Measurements from ENCODE around the gene EIPR1.

DNA sequence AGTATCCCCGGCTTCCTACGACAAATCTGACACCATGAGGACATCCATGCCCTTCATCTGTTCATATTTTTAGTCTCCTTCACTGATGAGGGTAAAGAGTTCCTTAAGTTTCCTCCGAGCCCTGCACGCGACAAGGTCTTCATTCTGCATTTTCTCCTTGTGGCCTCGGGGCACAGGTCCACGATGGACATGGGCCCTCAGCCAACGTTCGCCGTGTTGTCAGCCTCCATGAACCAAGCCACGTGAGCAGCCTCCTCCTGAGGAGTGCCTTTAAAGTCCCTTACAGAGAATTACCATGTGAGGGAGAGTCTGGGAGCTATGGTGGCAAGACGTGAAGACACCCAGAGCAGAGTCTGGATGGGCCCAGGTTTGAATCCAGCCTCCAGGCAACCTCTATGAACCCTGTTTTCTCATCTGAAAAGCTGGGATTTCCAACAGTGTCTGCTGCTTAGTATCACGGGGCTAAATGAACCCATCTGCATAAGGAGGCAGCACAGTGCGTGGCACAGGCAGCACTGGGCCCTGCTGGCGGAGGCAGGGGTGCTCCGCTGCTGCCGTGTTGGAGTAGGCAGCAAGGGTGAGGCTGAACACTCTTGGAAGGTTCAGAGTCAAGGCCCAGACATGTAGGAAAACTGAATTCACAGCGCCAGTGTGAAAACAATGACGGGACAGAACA is 54.1 kb downstream of the EIPR1 start:
- TF ChIP-seq, protein P1, sequence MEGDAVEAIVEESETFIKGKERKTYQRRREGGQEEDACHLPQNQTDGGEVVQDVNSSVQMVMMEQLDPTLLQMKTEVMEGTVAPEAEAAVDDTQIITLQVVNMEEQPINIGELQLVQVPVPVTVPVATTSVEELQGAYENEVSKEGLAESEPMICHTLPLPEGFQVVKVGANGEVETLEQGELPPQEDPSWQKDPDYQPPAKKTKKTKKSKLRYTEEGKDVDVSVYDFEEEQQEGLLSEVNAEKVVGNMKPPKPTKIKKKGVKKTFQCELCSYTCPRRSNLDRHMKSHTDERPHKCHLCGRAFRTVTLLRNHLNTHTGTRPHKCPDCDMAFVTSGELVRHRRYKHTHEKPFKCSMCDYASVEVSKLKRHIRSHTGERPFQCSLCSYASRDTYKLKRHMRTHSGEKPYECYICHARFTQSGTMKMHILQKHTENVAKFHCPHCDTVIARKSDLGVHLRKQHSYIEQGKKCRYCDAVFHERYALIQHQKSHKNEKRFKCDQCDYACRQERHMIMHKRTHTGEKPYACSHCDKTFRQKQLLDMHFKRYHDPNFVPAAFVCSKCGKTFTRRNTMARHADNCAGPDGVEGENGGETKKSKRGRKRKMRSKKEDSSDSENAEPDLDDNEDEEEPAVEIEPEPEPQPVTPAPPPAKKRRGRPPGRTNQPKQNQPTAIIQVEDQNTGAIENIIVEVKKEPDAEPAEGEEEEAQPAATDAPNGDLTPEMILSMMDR (IDR thresholded peaks at IDR 0.05; ENCODE audit: insufficient read depth, low read depth, low read length) = no peak
- no peak for TF ChIP-seq EZH2 (IDR thresholded peaks at IDR 0.05; ENCODE audit: insufficient read depth, low read length)
